H9 (cell line): Measurements from ENCODE around the gene CDIPT. TPM values are rescaled to one million over a fixed set of nuclear protein-coding genes. Genes with fewer than 3 reads are reported as not detected.
A peak's percentile ranks its signal among the peaks of the same experiment; 100 is the strongest.

Experiments used
- DNase-seq: peaks from one replicate; pipeline ENCODE4 v3.0.0-alpha.2; 2017
- H2AFZ ChIP-seq: one replicate; pipeline ENCODE4 v1.6.1; 2013; ENCODE audit warnings: mild to moderate bottlenecking, low read length, control low read depth, moderate library complexity
- H2AK5ac ChIP-seq: 2 replicates; pipeline ENCODE4 v1.6.1; 2013; ENCODE audit warnings: low read length, control low read depth, mixed read lengths; ENCODE audit not compliant: insufficient read length
- H2BK120ac ChIP-seq: one replicate; pipeline ENCODE4 v1.6.1; 2013; ENCODE audit warnings: low read depth, mild to moderate bottlenecking, low read length, control low read depth, inconsistent platforms; ENCODE audit not compliant: poor library complexity, severe bottlenecking
- H2BK12ac ChIP-seq: 2 replicates; pipeline ENCODE4 v1.6.1; 2013; ENCODE audit warnings: low read length, control low read depth, mixed read lengths, low read depth; ENCODE audit not compliant: insufficient read length
- H2BK15ac ChIP-seq: 2 replicates; pipeline ENCODE4 v1.6.1; 2013; ENCODE audit warnings: low read depth, low read length, control low read depth
- H2BK20ac ChIP-seq: one replicate; pipeline ENCODE4 v1.6.1; 2013; ENCODE audit warnings: low read depth, mild to moderate bottlenecking, low read length, control low read depth, inconsistent platforms; ENCODE audit not compliant: poor library complexity, severe bottlenecking
- H2BK5ac ChIP-seq: 2 replicates; pipeline ENCODE4 v1.6.1; 2013; ENCODE audit warnings: low read length, control low read depth, mixed read lengths; ENCODE audit not compliant: insufficient read length
- H3K14ac ChIP-seq: 2 replicates; pipeline ENCODE4 v1.6.1; 2013; ENCODE audit warnings: low read length, control low read depth; ENCODE audit not compliant: insufficient read depth
- H3K18ac ChIP-seq: 2 replicates; pipeline ENCODE4 v1.6.1; 2013; ENCODE audit warnings: low read depth, mild to moderate bottlenecking, mixed read lengths, low read length, control low read depth; ENCODE audit not compliant: insufficient read length
- H3K23ac ChIP-seq: 2 replicates; pipeline ENCODE4 v1.6.1; 2013; ENCODE audit warnings: low read length, control low read depth, mixed read lengths, low read depth; ENCODE audit not compliant: insufficient read length
- H3K23me2 ChIP-seq: 2 replicates; pipeline ENCODE4 v1.6.1; 2013; ENCODE audit warnings: low read depth, mild to moderate bottlenecking, mixed read lengths, low read length, control low read depth; ENCODE audit not compliant: insufficient read length, poor library complexity, severe bottlenecking
- H3K27ac ChIP-seq: 2 replicates; pipeline ENCODE4 v1.5.1; 2013; ENCODE audit warnings: low read length, control low read depth, mixed read lengths, low read depth; ENCODE audit not compliant: insufficient read length
- H3K27me3 ChIP-seq: 2 replicates; pipeline ENCODE4 v1.6.1; 2013; ENCODE audit warnings: low read length, control low read depth, inconsistent platforms; ENCODE audit not compliant: insufficient read depth
- H3K4ac ChIP-seq: 2 replicates; pipeline ENCODE4 v1.6.1; 2013; ENCODE audit warnings: low read depth, mild to moderate bottlenecking, control low read depth, inconsistent platforms, low read length, moderate library complexity
- H3K4me1 ChIP-seq: 2 replicates; pipeline ENCODE4 v1.6.1; 2013; ENCODE audit warnings: low read length, control low read depth, inconsistent platforms; ENCODE audit not compliant: insufficient read depth
- H3K4me2 ChIP-seq: 2 replicates; pipeline ENCODE4 v1.6.1; 2013; ENCODE audit warnings: low read length, control low read depth, mixed read lengths; ENCODE audit not compliant: insufficient read length, insufficient read depth
- H3K56ac ChIP-seq: 2 replicates; pipeline ENCODE4 v1.6.1; 2013; ENCODE audit warnings: low read depth, mild to moderate bottlenecking, mixed read lengths, low read length, control low read depth; ENCODE audit not compliant: insufficient read length
- H3K79me1 ChIP-seq: 2 replicates; pipeline ENCODE4 v1.6.1; 2013; ENCODE audit warnings: low read depth, mild to moderate bottlenecking, moderate library complexity, low read length, control low read depth, inconsistent platforms; ENCODE audit not compliant: insufficient read depth, poor library complexity, severe bottlenecking
- H3K79me2 ChIP-seq: 2 replicates; pipeline ENCODE4 v1.6.1; 2013; ENCODE audit warnings: low read length, control low read depth, inconsistent platforms; ENCODE audit not compliant: insufficient read depth
- H3K9ac ChIP-seq: 2 replicates; pipeline ENCODE4 v1.6.1; 2013; ENCODE audit warnings: low read length, control low read depth, mixed read lengths; ENCODE audit not compliant: insufficient read length; ENCODE audit errors: extremely low read depth
- H3K9me3 ChIP-seq: one replicate; pipeline ENCODE4 v1.6.1; 2013; ENCODE audit warnings: low read depth, low read length, inconsistent platforms; ENCODE audit not compliant: control insufficient read depth
- H3T11ph ChIP-seq: one replicate; pipeline ENCODE4 v1.6.1; 2013; ENCODE audit warnings: mild to moderate bottlenecking, low read length, control low read depth, inconsistent platforms
- H4K20me1 ChIP-seq: one replicate; pipeline ENCODE4 v1.6.1; 2013; ENCODE audit not compliant: control insufficient read depth, insufficient read length, insufficient read depth
- H4K5ac ChIP-seq: 2 replicates; pipeline ENCODE4 v1.6.1; 2013; ENCODE audit warnings: low read depth, mild to moderate bottlenecking, mixed read lengths, low read length, control low read depth; ENCODE audit not compliant: insufficient read length
- H4K8ac ChIP-seq: replicated peaks from 2 replicates; pipeline ENCODE4 v1.6.1; 2013; ENCODE audit warnings: low read length, control low read depth, mixed read lengths, low read depth; ENCODE audit not compliant: insufficient read length
- H4K91ac ChIP-seq: 2 replicates; pipeline ENCODE4 v1.6.1; 2013; ENCODE audit warnings: low read depth, mild to moderate bottlenecking, moderate library complexity, mixed read lengths, low read length, control low read depth; ENCODE audit not compliant: insufficient read length
- H3K27ac Mint-ChIP-seq, 3 experiments: 2 replicates in 2 of 3; 3 replicates in 1 of 3; pipeline ENCODE4 v1.8.0; 2020 to 2021; ENCODE audit warnings: mixed read lengths in 3 of 3, mild to moderate bottlenecking in 1 of 3, moderate library complexity in 1 of 3
- H3K27me3 Mint-ChIP-seq: 2 replicates; pipeline ENCODE4 v1.8.0; 2021; ENCODE audit warnings: low read depth, mild to moderate bottlenecking, moderate library complexity, mixed read lengths
- H3K36me3 Mint-ChIP-seq, 3 experiments: 2 replicates in 2 of 3; 3 replicates in 1 of 3; pipeline ENCODE4 v1.8.0; 2020 to 2021; ENCODE audit warnings: low read depth in 3 of 3, mixed read lengths in 3 of 3; ENCODE audit not compliant: insufficient read depth in 1 of 3
- H3K4me1 Mint-ChIP-seq, 2 experiments: 2 replicates each; pipeline ENCODE4 v1.8.0; 2020; ENCODE audit warnings: mixed read lengths in 2 of 2
- H3K4me3 Mint-ChIP-seq, 2 experiments: 2 replicates in 1 of 2; 3 replicates in 1 of 2; pipeline ENCODE4 v1.8.0; 2020 to 2021; ENCODE audit warnings: mild to moderate bottlenecking in 2 of 2, mixed read lengths in 2 of 2, moderate library complexity in 1 of 2
- H3K9me3 Mint-ChIP-seq, 2 experiments: 2 replicates in 1 of 2; 3 replicates in 1 of 2; pipeline ENCODE4 v1.8.0; 2020; ENCODE audit warnings: mild to moderate bottlenecking in 2 of 2, mixed read lengths in 2 of 2, moderate library complexity in 1 of 2
- CTCF ChIP-seq: fragments of 200-600 bp; sonication (generic); conservative IDR thresholded peaks from 3 replicates; pipeline ENCODE4 v1.8.0; 2021; ENCODE audit warnings: antibody characterized with exemption, mild to moderate bottlenecking
- WGBS: extraction: QIAGEN DNeasy Blood & Tissue Kit; methylation state at CpG from one replicate; pipeline ENCODE4 v1.1.7; 2013; ENCODE audit warnings: missing lambda C conversion rate, low lambda C conversion rate, mixed read lengths; ENCODE audit not compliant: insufficient read length; ENCODE audit errors: extremely low coverage; 5-methylcytosine and 5-hydroxymethylcytosine counted together
- total RNA-seq: library from RNA; stranded (reverse); gene quantifications from 2 replicates; pipeline ENCODE4 v1.2.1, GENCODE V29; 2021

CDIPT gene
- total RNA-seq, 1 experiment from 2014 or later = 70.6 TPM

GRCh38 chr16:29820271-29820701 lies 42.7 kb downstream of the CDIPT start, which contains the start of gene MVP:
Gene MVP, plus strand, starts transcription at chr16:29820462. Its CDS starts 10,088 bp downstream, at chr16:29830550.
- H2BK15ac ChIP-seq = no peak within 1 kb of the TSS
- H3K4ac ChIP-seq = no peak within 1 kb of the TSS
- H3K9ac ChIP-seq = no peak within 1 kb of the TSS
- no peaks in the 10 kb centered on the region for H3K79me1 ChIP-seq
- H3K4me1 ChIP-seq = no peaks in the 10 kb centered on the region
- no peak within 1 kb of the TSS for H3K56ac ChIP-seq
- H3K79me2 ChIP-seq = no peaks in the 10 kb centered on the region
- H3K4me2 ChIP-seq = no peak within 1 kb of the TSS
- no peaks in the 10 kb centered on the region for H3K27me3 ChIP-seq
- H4K5ac ChIP-seq = no peak within 1 kb of the TSS
- H2AK5ac ChIP-seq = no peak within 1 kb of the TSS
- H3K9me3 Mint-ChIP-seq = no peaks in the 10 kb centered on the region; a peak in 1 of 5 replicates
- H2BK20ac ChIP-seq = no peak within 1 kb of the TSS
- no peak for TF ChIP-seq CTCF
- no peak within 1 kb of the TSS; a peak in 1 of 5 replicates for H3K4me3 Mint-ChIP-seq
- H4K91ac ChIP-seq = no peak within 1 kb of the TSS
- peak within 1 kb of the TSS in 2 of 3 experiments; percentile 73 to 84; a peak in 4 of 7 replicates for H3K27ac Mint-ChIP-seq
- H4K8ac ChIP-seq = no peak within 1 kb of the TSS
- no peak within 1 kb of the TSS for H2BK5ac ChIP-seq
- H3T11ph ChIP-seq = no peak within 1 kb of the TSS
- no peak within 1 kb of the TSS for H2BK120ac ChIP-seq
- no peak within 1 kb of the TSS for H3K18ac ChIP-seq
- no peaks in the 10 kb centered on the region for H4K20me1 ChIP-seq
- H3K36me3 Mint-ChIP-seq = peaks cover 24 to 38% (median 35%) of the 10 kb centered on the region in 3 experiments
- peaks cover 33 to 43% of the 10 kb centered on the region in 2 experiments for H3K4me1 Mint-ChIP-seq
- no peak within 1 kb of the TSS for H2BK12ac ChIP-seq
- no CpG with 5 or more reads among the region's 4 CpGs for WGBS
- no peaks in the 10 kb centered on the region for H3K9me3 ChIP-seq
- no peak within 1 kb of the TSS for H2AFZ ChIP-seq
- H3K14ac ChIP-seq = no peak within 1 kb of the TSS
- no peak within 1 kb of the TSS for H3K27ac ChIP-seq
- no peaks in the 10 kb centered on the region; the same call in 1 of the 2 replicates for H3K27me3 Mint-ChIP-seq
- H3K23me2 ChIP-seq = peaks cover 2% of the 10 kb centered on the region
- no peak within 1 kb of the TSS for H3K23ac ChIP-seq
- no peak for DNase-seq
